B cell (primary cell): ENCODE results near the gene PEX19. TPM values are rescaled to one million over a fixed set of nuclear protein-coding genes. Genes with fewer than 3 reads are reported as not detected.

Experiments used
- ATAC-seq: fragments of 200-7000 bp; cut with Tn5 transposase; one replicate; pipeline ENCODE4 v1.10.0; 2021; ENCODE audit warnings: low read depth, mild to moderate bottlenecking, moderate number of reproducible peaks, moderate library complexity
- CTCF ChIA-PET: fragments of 350-600 bp; sonication (Branson Sonifier 250); formaldehyde crosslinking; loops from one replicate; lab custom pipeline; 2021; ENCODE audit warnings: antibody characterized with exemption, inconsistent platforms; lab: Charles Lee
- POLR2A ChIA-PET: fragments of 350-600 bp; sonication (Branson Sonifier 250); formaldehyde crosslinking; loops from one replicate; lab custom pipeline; 2021; ENCODE audit warnings: antibody characterized with exemption; lab: Charles Lee
- DNase-seq: peaks from one replicate; pipeline ENCODE4 v3.0.0; 2013
- H2AFZ ChIP-seq: 2 replicates; pipeline ENCODE4 v1.6.1; 2012; ENCODE audit warnings: mild to moderate bottlenecking, low read depth, low read length; ENCODE audit not compliant: insufficient read depth, poor library complexity, severe bottlenecking
- H3K27ac ChIP-seq, 2 donors: 1 replicate in 1 of 2; 2 replicates in 1 of 2; pipeline ENCODE4 v1.5.1; 2012 to 2013; ENCODE audit warnings: low read length in 2 of 2, mild to moderate bottlenecking in 2 of 2, moderate library complexity in 1 of 2
- H3K27me3 ChIP-seq, 4 experiments: fragments of 200-600 bp in 1 of 4; sonication (generic) in 1 of 4; replicated peaks in 1 of 4; 1 replicate in 2 of 4; 2 replicates in 2 of 4; pipeline versions ENCODE4 v1.6.1 to v1.7.0; 2013 to 2016; ENCODE audit warnings: low read length in 3 of 4, mild to moderate bottlenecking in 2 of 4, mixed read lengths in 1 of 4, moderate library complexity in 1 of 4; ENCODE audit not compliant: insufficient read depth in 4 of 4, control insufficient read depth in 3 of 4; ENCODE audit errors: control extremely low read depth in 1 of 4
- H3K36me3 ChIP-seq, 2 experiments: replicated peaks in 1 of 2; 1 replicate in 1 of 2; 2 replicates in 1 of 2; pipeline versions ENCODE4 v1.6.1 to v1.7.1; 2013; ENCODE audit warnings: low read length in 1 of 2; ENCODE audit not compliant: insufficient read depth in 2 of 2, control insufficient read depth in 1 of 2; ENCODE audit errors: control extremely low read depth in 1 of 2, extremely low read depth in 1 of 2
- H3K4me1 ChIP-seq, 2 donors: fragments of 200-600 bp in 1 of 2; sonication (generic) in 1 of 2; 1 replicate in 1 of 2; 2 replicates in 1 of 2; pipeline versions ENCODE4 v1.5.1 to v1.6.1; 2013 to 2017; ENCODE audit warnings: low read length in 2 of 2; ENCODE audit not compliant: control insufficient read depth in 2 of 2, insufficient read depth in 2 of 2
- H3K4me2 ChIP-seq: replicated peaks from 2 replicates; pipeline ENCODE3; 2012; ENCODE audit warnings: mild to moderate bottlenecking, low read depth, low read length; ENCODE audit not compliant: poor library complexity, severe bottlenecking
- H3K4me3 ChIP-seq, 5 experiments: fragments of 200-600 bp in 1 of 5; sonication (generic) in 1 of 5; 1 replicate in 3 of 5; 2 replicates in 2 of 5; pipeline versions ENCODE4 v1.5.1 to v1.7.0; 2011 to 2016; ENCODE audit warnings: low read length in 4 of 5, mild to moderate bottlenecking in 4 of 5, low read depth in 2 of 5, control low read depth in 1 of 5, moderate library complexity in 1 of 5; ENCODE audit not compliant: insufficient read depth in 1 of 5; ENCODE audit errors: control extremely low read depth in 1 of 5, extremely low read depth in 1 of 5
- H3K79me2 ChIP-seq: fragments of 200-600 bp; sonication (generic); one replicate; pipeline ENCODE4 v1.6.0; 2016; ENCODE audit warnings: low read length; ENCODE audit not compliant: control insufficient read depth, insufficient read depth
- H3K9ac ChIP-seq: fragments of 200-600 bp; sonication (generic); 2 replicates; pipeline ENCODE4 v1.6.1; 2017; ENCODE audit warnings: mild to moderate bottlenecking, low read length, moderate library complexity
- H3K9me3 ChIP-seq, 3 donors: one replicate each; pipeline versions ENCODE4 v1.6.1 to v1.7.1; 2013; ENCODE audit warnings: low read length in 2 of 3; ENCODE audit not compliant: control insufficient read depth in 2 of 3, insufficient read depth in 1 of 3; ENCODE audit errors: control extremely low read depth in 1 of 3
- H4K20me1 ChIP-seq: 2 replicates; pipeline ENCODE4 v1.6.0; 2012; ENCODE audit warnings: mild to moderate bottlenecking, low read length; ENCODE audit not compliant: insufficient read depth, control insufficient read depth, poor library complexity, severe bottlenecking
- H3K27ac Mint-ChIP-seq: one replicate; pipeline ENCODE4 v1.8.0; 2021; ENCODE audit warnings: mixed read lengths
- H3K27me3 Mint-ChIP-seq: one replicate; pipeline ENCODE4 v1.8.0; 2021; ENCODE audit warnings: mixed read lengths
- H3K4me1 Mint-ChIP-seq: one replicate; pipeline ENCODE4 v1.8.0; 2021; ENCODE audit warnings: mixed read lengths
- H3K4me3 Mint-ChIP-seq: one replicate; pipeline ENCODE4 v1.8.0; 2021; ENCODE audit warnings: mixed read lengths
- H3K9me3 Mint-ChIP-seq: one replicate; pipeline ENCODE4 v1.8.0; 2022; ENCODE audit warnings: mixed read lengths; ENCODE audit not compliant: insufficient read depth
- CTCF ChIP-seq: fragments of 200-600 bp; IDR thresholded peaks from one replicate; pipeline ENCODE4 v1.8.0; 2022; ENCODE audit warnings: antibody characterized with exemption, mild to moderate bottlenecking
- EZH2 ChIP-seq: IDR thresholded peaks from 2 replicates; pipeline ENCODE4 v1.6.1; 2012; ENCODE audit warnings: borderline replicate concordance, low read depth, mild to moderate bottlenecking, moderate library complexity, low read length; ENCODE audit not compliant: insufficient read depth, poor library complexity, severe bottlenecking
- WGBS: methylation state at CpG from one replicate; pipeline ENCODE4 v1.1.5; 2013; ENCODE audit warnings: missing lambda C conversion rate; ENCODE audit not compliant: insufficient coverage; 5-methylcytosine and 5-hydroxymethylcytosine counted together
- intact Hi-C: fragments of 100-400 bp; cut with micrococcal nuclease; formaldehyde crosslinking; loops from one replicate; pipeline ENCODE4 v1.10.0; 2022
- polyA plus RNA-seq: library from polyadenylated mRNA; depleted of rRNA; stranded (reverse); fragments of >200 nt; gene quantifications from 2 replicates; pipeline ENCODE4 v1.2.3, GENCODE V29; 2012
- total RNA-seq, 2 donors: library from RNA; stranded (reverse); fragments of 120-200 nt in 1 of 2; gene quantifications; 1 replicate in 1 of 2; 2 replicates in 1 of 2; pipeline versions ENCODE4 v1.2.3 to v1.2.4, GENCODE V29; 2013 to 2022

PEX19 gene
- total and polyA plus RNA-seq, 2 donors (not counting 1 experiment from before 2014, with no cell fraction given): 20.3 to 56.0 TPM

- DNase-seq (no peak), ATAC-seq (no peak)
- 100% methylated on average over 1 of the region's 1 CpG for WGBS
- no peaks in the 10 kb centered on the region for H3K27me3 ChIP-seq
- H3K27me3 Mint-ChIP-seq: no peaks in the 10 kb centered on the region
- ChIA-PET POLR2A (no interaction called here), CTCF (interaction anchor here (1.1 to 7.9 kb wide), 3 partner anchors 46 to 161 kb away, joined by 3 to 127 read pairs (median 6); partner anchors contain the start of gene CASQ1)
- TF ChIP-seq EZH2 (no peak), CTCF (no peak)
- H3K27ac Mint-ChIP-seq: no peak overlapping the region
- H3K9me3 ChIP-seq: no peaks in the 10 kb centered on the region
- H3K4me3 ChIP-seq: no peak overlapping the region
- intact Hi-C loops: no loop called here
- H4K20me1 ChIP-seq: peaks cover 32% of the 10 kb centered on the region
- no peak overlapping the region for H3K4me2 ChIP-seq
- H3K9me3 Mint-ChIP-seq: no peaks in the 10 kb centered on the region
- peaks cover 10 to 22% of the 10 kb centered on the region in 2 experiments for H3K36me3 ChIP-seq
- no peak overlapping the region for H3K4me3 Mint-ChIP-seq
- no peak overlapping the region for H3K27ac ChIP-seq
- H3K9ac ChIP-seq: no peak overlapping the region
- peaks cover 69% of the 10 kb centered on the region for H3K79me2 ChIP-seq
- H2AFZ ChIP-seq: no peak overlapping the region
- H3K4me1 Mint-ChIP-seq: peaks cover 8% of the 10 kb centered on the region
- no peaks in the 10 kb centered on the region for H3K4me1 ChIP-seq
Measured at GRCh38 chr1:160247053-160247452, 37.9 kb downstream of the PEX19 start.

GRCh38 chr1:160245434-160245833 is 39.5 kb downstream of the PEX19 start:
- CTCF ChIA-PET: interaction anchor here (1.7 to 7.9 kb wide), 2 partner anchors 45 to 54 kb away, joined by 6 to 127 read pairs; partner anchors contain the start of gene CASQ1
- no peaks in the 10 kb centered on the region for H3K4me1 ChIP-seq
- 100% methylated on average over 1 of the region's 1 CpG for WGBS
- peaks cover 58% of the 10 kb centered on the region for H3K79me2 ChIP-seq
- no peaks in the 10 kb centered on the region for H3K27me3 Mint-ChIP-seq
- ATAC-seq (no peak), DNase-seq (no peak)
- POLR2A ChIA-PET: no interaction called here
- H3K4me1 Mint-ChIP-seq: peaks cover 4% of the 10 kb centered on the region
- H3K36me3 ChIP-seq: peaks cover 15 to 29% of the 10 kb centered on the region in 2 experiments
- TF ChIP-seq CTCF (no peak), EZH2 (no peak)
- no peaks in the 10 kb centered on the region for H3K9me3 ChIP-seq
- intact Hi-C loops: no loop called here
- H3K27me3 ChIP-seq: no peaks in the 10 kb centered on the region
- H3K4me2 ChIP-seq: no peak overlapping the region
- no peak overlapping the region for H3K27ac ChIP-seq
- H3K9me3 Mint-ChIP-seq: no peaks in the 10 kb centered on the region
- no peak overlapping the region for H3K27ac Mint-ChIP-seq
- no peak overlapping the region for H3K4me3 ChIP-seq
- no peak overlapping the region for H3K4me3 Mint-ChIP-seq
- H2AFZ ChIP-seq: no peak overlapping the region
- H3K9ac ChIP-seq: no peak overlapping the region
- peaks cover 20% of the 10 kb centered on the region for H4K20me1 ChIP-seq
